Measurements from ENCODE around the gene PDK2. TPM values are rescaled to one million over a fixed set of nuclear protein-coding genes. Genes with fewer than 3 reads are reported as not detected.

PDK2 gene
- total and polyA plus RNA-seq, 9 of the 15 experiments (the other 6 are each of a cell fraction or from before 2014, with no cell fraction given): 0.03 to 2.5 (median 1.4) TPM

- TF ChIP-seq IFI16 (CRISPR knock-in tag; IDR thresholded peaks at IDR 0.05) (no peak), GATAD2B (IDR thresholded peaks at IDR 0.05; ENCODE audit: borderline replicate concordance) (no peak), CHCHD3 (CRISPR knock-in tag; IDR thresholded peaks at IDR 0.05) (no peak), ZNF165 (CRISPR knock-in tag; IDR thresholded peaks at IDR 0.05; ENCODE audit: borderline replicate concordance) (no peak), POLR2AphosphoS5 (IDR thresholded peaks at IDR 0.05; ENCODE audit: control insufficient read depth, insufficient read depth, low read depth, low read length) (no peak), FOSL1 (tag; conservative IDR thresholded peaks at IDR 0.05) (no peak), SP2 (IDR thresholded peaks at IDR 0.05; ENCODE audit: extremely low read depth, low read depth, low read length, poor library complexity, severe bottlenecking) (no peak), EHMT2 (IDR thresholded peaks at IDR 0.05) (no peak), ZBTB33 (CRISPR knock-in tag; IDR thresholded peaks at IDR 0.05) (0 out of 2 replicates have a peak, but pooled peaks have one; percentile 4), THAP7 (CRISPR knock-in tag; IDR thresholded peaks at IDR 0.05) (no peak), PHF20 (IDR thresholded peaks at IDR 0.05; ENCODE audit: partially characterized antibody) (no peak), KLF16 (IDR thresholded peaks at IDR 0.05) (no peak), GABPA (tag; conservative IDR thresholded peaks at IDR 0.05; ENCODE audit: low read depth) (no peak), ZNF354B (CRISPR knock-in tag; IDR thresholded peaks at IDR 0.05) (no peak), NBN (IDR thresholded peaks at IDR 0.05; ENCODE audit: low read depth) (no peak), OTX1 (CRISPR knock-in tag; IDR thresholded peaks at IDR 0.05) (no peak), IRF9 (tag; IDR thresholded peaks at IDR 0.05) (no peak), KDM2B (CRISPR knock-in tag; IDR thresholded peaks at IDR 0.05) (no peak), CREM (IDR thresholded peaks at IDR 0.05; ENCODE audit: low read depth) (0 out of 2 replicates have a peak, but pooled peaks have one; percentile 29), ARHGAP35 (IDR thresholded peaks at IDR 0.05; ENCODE audit: partially characterized antibody) (no peak), MBD2 (IDR thresholded peaks at IDR 0.05; ENCODE audit: borderline replicate concordance, low read depth) (no peak), ZNF24 (IDR thresholded peaks at IDR 0.05) (peak; percentile 29; the same call in 1 of the 2 replicates)
- TF ChIP-seq, protein P1, sequence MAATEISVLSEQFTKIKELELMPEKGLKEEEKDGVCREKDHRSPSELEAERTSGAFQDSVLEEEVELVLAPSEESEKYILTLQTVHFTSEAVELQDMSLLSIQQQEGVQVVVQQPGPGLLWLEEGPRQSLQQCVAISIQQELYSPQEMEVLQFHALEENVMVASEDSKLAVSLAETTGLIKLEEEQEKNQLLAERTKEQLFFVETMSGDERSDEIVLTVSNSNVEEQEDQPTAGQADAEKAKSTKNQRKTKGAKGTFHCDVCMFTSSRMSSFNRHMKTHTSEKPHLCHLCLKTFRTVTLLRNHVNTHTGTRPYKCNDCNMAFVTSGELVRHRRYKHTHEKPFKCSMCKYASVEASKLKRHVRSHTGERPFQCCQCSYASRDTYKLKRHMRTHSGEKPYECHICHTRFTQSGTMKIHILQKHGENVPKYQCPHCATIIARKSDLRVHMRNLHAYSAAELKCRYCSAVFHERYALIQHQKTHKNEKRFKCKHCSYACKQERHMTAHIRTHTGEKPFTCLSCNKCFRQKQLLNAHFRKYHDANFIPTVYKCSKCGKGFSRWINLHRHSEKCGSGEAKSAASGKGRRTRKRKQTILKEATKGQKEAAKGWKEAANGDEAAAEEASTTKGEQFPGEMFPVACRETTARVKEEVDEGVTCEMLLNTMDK (IDR thresholded peaks at IDR 0.05; ENCODE audit: borderline replicate concordance, insufficient read depth, low read depth, low read length, poor library complexity, severe bottlenecking): peak; percentile 33
These were observed 19.8 kb downstream of the PDK2 start (continued) for GRCh38 chr17:50114849-50115357.

All from K562 (cell line).